Measurements from ENCODE around the gene CSAG3. TPM values are rescaled to one million over a fixed set of nuclear protein-coding genes. Genes with fewer than 3 reads are reported as not detected.
A peak's percentile ranks its signal among the peaks of the same experiment; 100 is the strongest.
"Not testable (repeated sequence)": the region's sequence is repeated elsewhere in the genome, so short reads cannot be mapped to it uniquely, and the experiment has no call there.

The CSAG3 gene
- total RNA-seq, 1 donor from 2014 or later: not detected

DNA sequence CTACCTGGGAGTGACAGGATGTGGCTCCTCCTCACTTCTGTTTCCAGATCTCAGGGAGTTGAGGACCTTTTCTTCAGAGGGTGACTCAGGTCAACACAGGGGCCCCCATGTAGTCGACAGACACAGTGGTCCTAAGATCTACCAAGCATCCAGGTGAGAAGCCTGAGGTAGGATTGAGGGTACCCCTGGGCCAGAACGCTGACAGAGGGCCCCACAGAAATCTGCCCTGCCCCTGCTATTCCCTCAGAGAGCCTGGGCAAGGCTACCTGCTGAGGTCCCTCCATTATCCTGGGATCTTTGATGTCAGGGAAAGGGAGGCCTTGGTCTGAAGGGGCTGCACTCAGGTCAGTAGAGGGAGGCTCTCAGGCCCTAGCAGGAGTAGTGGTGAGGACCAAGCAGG lies 23.9 kb upstream of the CSAG3 start:
- intact Hi-C loops (cut with DNase I): no loop called here
- H3K27ac ChIP-seq: no peak overlapping the region
- H3K9me3 ChIP-seq: no peaks in the 10 kb centered on the region
- TF ChIP-seq POLR2AphosphoS5 (IDR thresholded peaks at IDR 0.05; ENCODE audit: insufficient read depth in 1 of 2, low read depth in 1 of 2) (no peak), CTCF (IDR thresholded peaks at IDR 0.05) (no peak), POLR2A (IDR thresholded peaks at IDR 0.05) (no peak)
- no peak overlapping the region for H3K4me3 ChIP-seq
- H3K4me1 ChIP-seq: no peaks in the 10 kb centered on the region
- H3K27me3 ChIP-seq: no peaks in the 10 kb centered on the region
- peak in 1 of 2 donors; percentile 67 for DNase-seq (ENCODE audit: extremely low spot score in 2 of 2)
- H3K36me3 ChIP-seq: no peaks in the 10 kb centered on the region

GRCh38 chrX:152735860-152736511 lies 23.0 kb upstream of the CSAG3 start:
- intact Hi-C loops (cut with DNase I): no loop called here
- H3K36me3 ChIP-seq: no peaks in the 10 kb centered on the region
- H3K4me1 ChIP-seq: no peaks in the 10 kb centered on the region
- DNase-seq (ENCODE audit: extremely low spot score in 2 of 2): peak; percentile 72 to 79
- no peak overlapping the region for H3K4me3 ChIP-seq
- TF ChIP-seq POLR2A (IDR thresholded peaks at IDR 0.05) (no peak), POLR2AphosphoS5 (IDR thresholded peaks at IDR 0.05; ENCODE audit: insufficient read depth in 1 of 2, low read depth in 1 of 2) (no peak), CTCF (IDR thresholded peaks at IDR 0.05) (no peak)
- no peaks in the 10 kb centered on the region for H3K27me3 ChIP-seq
- no peaks in the 10 kb centered on the region for H3K9me3 ChIP-seq
- H3K27ac ChIP-seq: no peak overlapping the region

- H3K4me3 ChIP-seq; H3K36me3 ChIP-seq; H3K27me3 ChIP-seq; intact Hi-C loops (cut with DNase I); H3K27ac ChIP-seq; H3K9me3 ChIP-seq; H3K4me1 ChIP-seq: not testable (repeated sequence)
- DNase-seq (ENCODE audit: extremely low spot score in 2 of 2): peak in 1 of 2 donors; percentile 61
These were observed 22.5 kb upstream of the CSAG3 start for GRCh38 chrX:152736528-152736927.

- intact Hi-C loops (cut with DNase I): no loop called here
- TF ChIP-seq POLR2AphosphoS5 (IDR thresholded peaks at IDR 0.05; ENCODE audit: insufficient read depth in 1 of 2, low read depth in 1 of 2) (no peak), CTCF (IDR thresholded peaks at IDR 0.05) (no peak), POLR2A (IDR thresholded peaks at IDR 0.05) (no peak)
These were observed 20.5 kb upstream of the CSAG3 start for GRCh38 chrX:152738560-152738959.

GRCh38 chrX:152753686-152754650 lies 5.0 kb upstream of the CSAG3 start, which contains the start of gene MAGEA2:
TSS of gene MAGEA2 (minus strand) at chrX:152753842. CDS start at chrX:152751363, 2,479 bp downstream.
- H3K27ac ChIP-seq; H3K4me1 ChIP-seq; intact Hi-C loops (cut with DNase I): not testable (repeated sequence)

More at GRCh38 chrX:152738560-152738959, 20.5 kb upstream of the CSAG3 start:
- H3K27me3 ChIP-seq: no peaks in the 10 kb centered on the region
- no peaks in the 10 kb centered on the region for H3K9me3 ChIP-seq
- no peaks in the 10 kb centered on the region for H3K36me3 ChIP-seq
- no peaks in the 10 kb centered on the region for H3K4me1 ChIP-seq
- no peak overlapping the region for H3K27ac ChIP-seq
- H3K4me3 ChIP-seq: no peak overlapping the region
- DNase-seq (ENCODE audit: extremely low spot score in 2 of 2): no peak

GRCh38 chrX:152754871-152755270 lies 4.1 kb upstream of the CSAG3 start:
- H3K9me3 ChIP-seq; H3K27ac ChIP-seq; DNase-seq (ENCODE audit: extremely low spot score in 2 of 2); H3K4me1 ChIP-seq; H3K4me3 ChIP-seq; intact Hi-C loops (cut with DNase I); H3K27me3 ChIP-seq; H3K36me3 ChIP-seq: not testable (repeated sequence)

More at GRCh38 chrX:152753686-152754650, 5.0 kb upstream of the CSAG3 start, which contains the start of gene MAGEA2:
- not testable (repeated sequence) for H3K9me3 ChIP-seq; DNase-seq (ENCODE audit: extremely low spot score in 2 of 2); H3K4me3 ChIP-seq; H3K27me3 ChIP-seq; H3K36me3 ChIP-seq

GRCh38 chrX:152759544-152759943 lies 526 bp downstream of the CSAG3 start:
- intact Hi-C loops (cut with DNase I); H3K27ac ChIP-seq; DNase-seq (ENCODE audit: extremely low spot score in 2 of 2): not testable (repeated sequence)

GRCh38 chrX:152761582-152761981 lies 2.6 kb downstream of the CSAG3 start:
- DNase-seq (ENCODE audit: extremely low spot score in 2 of 2); H3K4me1 ChIP-seq; H3K27ac ChIP-seq; H3K4me3 ChIP-seq; H3K27me3 ChIP-seq; H3K36me3 ChIP-seq; H3K9me3 ChIP-seq; intact Hi-C loops (cut with DNase I): not testable (repeated sequence)

More at GRCh38 chrX:152759544-152759943, 526 bp downstream of the CSAG3 start:
- H3K4me3 ChIP-seq, H3K4me1 ChIP-seq, H3K36me3 ChIP-seq, H3K27me3 ChIP-seq, H3K9me3 ChIP-seq: not testable (repeated sequence)

DNA sequence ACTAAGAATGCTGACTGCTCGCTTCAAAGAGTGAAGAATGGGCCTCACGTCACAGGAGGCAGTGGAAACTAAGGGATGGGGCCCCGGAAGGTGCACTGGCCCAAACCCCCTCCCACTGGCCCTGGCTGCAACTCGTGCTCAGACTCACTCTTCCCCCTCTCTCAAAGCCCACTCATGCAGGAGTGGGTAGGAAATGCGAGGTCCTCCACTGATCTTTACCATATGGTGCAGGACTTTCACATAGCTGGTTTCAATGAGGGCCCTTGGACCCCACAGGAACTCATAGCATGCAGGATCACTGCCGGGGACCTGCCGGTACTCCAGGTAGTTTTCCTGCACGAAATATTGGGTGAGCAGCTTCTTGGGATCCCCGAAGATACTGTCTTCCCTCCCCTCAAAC lies 7.5 kb downstream of the CSAG3 start:
- H3K9me3 ChIP-seq; intact Hi-C loops (cut with DNase I); H3K4me3 ChIP-seq; H3K27me3 ChIP-seq; H3K36me3 ChIP-seq; H3K4me1 ChIP-seq; H3K27ac ChIP-seq: not testable (repeated sequence)
- DNase-seq (ENCODE audit: extremely low spot score in 2 of 2): peak in 1 of 2 donors; percentile 67

Measured in vagina (tissue), 2 donors.